HG02642 (cell line): ENCODE measurements around the gene MCF2L.
"Not testable (repeated sequence)": the region's sequence is repeated elsewhere in the genome, so short reads cannot be mapped to it uniquely, and the experiment has no call there.

ENCODE experiments used
- ATAC-seq: cut with Tn5 transposase; IDR thresholded peaks from one replicate; pipeline ENCODE4 v1.9.1; 2021; ENCODE audit warnings: mild to moderate bottlenecking; ENCODE audit not compliant: unreplicated experiment, poor library complexity

Gene MCF2L

DNA sequence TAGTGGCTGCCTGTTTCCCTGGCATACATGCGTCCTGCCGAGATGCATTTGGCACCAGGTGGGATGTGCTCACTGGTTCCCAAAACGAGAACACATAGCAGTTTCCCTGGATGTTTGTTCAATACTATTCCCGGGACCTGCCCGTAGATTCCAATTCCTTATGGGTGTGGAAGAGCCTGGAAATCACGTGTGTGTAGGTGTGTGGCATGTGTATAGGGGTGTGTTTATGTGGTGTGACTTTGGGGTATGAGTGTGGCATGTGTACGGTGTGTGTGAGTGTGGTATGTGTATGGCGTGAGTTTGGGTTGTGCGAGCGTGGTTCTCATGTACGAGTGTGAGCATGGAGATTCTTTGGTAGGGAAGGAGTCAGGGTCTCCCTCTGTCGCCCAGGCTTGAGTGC lies 133.7 kb downstream of the MCF2L start:
- ATAC-seq: no peak

DNA sequence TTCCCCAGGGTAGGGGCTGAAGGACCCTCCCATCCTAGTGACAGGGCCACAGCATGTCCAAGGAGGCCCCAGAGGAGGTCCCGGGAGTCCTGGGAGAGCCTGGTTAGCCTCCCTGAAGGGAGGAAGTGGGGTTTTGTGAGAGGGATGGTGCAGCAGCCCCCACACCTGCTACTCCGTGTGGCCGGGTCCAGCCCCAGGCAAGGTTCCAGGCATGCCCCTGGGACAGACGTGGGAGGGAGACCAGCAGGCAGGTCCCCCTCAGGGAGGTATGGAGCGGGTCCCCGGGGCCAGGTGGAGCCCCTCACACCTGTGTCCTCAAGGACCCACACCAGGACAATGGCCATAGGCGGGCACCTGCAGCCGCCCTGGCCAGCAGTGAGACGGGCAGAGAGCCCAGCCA lies 134.6 kb downstream of the MCF2L start:
- no peak for ATAC-seq

DNA sequence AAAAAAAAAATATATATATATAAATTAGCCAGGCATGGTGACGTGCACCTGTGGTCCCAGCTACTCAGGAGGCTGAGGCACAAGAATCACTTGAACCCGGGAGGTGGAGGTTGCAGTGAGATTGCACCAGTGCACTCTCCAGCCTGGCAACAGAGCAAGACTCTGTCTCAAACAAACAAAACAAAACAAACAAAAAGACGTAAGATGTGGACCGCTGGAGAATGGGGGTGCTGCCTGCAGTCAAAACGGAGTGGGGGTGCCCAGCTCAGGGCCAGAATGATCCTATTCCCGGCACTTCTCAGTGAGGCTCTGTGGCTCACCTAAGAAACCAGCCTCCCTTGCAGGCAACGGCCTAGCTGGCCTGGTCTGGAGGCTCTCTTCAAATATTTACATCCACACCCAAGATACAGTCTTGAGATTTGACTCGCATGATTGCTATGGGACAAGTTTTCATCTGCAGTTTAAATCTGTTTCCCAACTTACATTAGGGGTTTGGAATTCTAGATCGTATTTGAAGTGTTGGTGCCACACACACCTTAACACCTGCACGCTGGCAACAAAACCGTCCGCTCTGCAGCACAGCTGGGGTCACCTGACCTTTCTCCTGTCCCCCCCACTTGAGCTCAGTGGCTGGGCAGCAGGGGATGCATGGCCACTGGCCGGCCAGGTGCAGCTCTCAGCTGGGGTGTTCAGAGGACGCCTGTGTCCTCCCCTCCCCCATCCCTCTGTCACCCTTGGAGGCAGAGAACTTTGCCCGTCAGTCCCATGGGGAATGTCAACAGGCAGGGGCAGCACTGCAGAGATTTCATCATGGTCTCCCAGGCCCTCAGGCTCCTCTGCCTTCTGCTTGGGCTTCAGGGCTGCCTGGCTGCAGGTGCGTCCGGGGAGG lies 136.3 kb downstream of the MCF2L start, which contains the start of gene F7:
TSS of gene F7 (plus strand) at position 760 of the 889 bp plus-strand sequence. CDS start at position 811, 51 bp downstream.
- no peak for ATAC-seq

DNA sequence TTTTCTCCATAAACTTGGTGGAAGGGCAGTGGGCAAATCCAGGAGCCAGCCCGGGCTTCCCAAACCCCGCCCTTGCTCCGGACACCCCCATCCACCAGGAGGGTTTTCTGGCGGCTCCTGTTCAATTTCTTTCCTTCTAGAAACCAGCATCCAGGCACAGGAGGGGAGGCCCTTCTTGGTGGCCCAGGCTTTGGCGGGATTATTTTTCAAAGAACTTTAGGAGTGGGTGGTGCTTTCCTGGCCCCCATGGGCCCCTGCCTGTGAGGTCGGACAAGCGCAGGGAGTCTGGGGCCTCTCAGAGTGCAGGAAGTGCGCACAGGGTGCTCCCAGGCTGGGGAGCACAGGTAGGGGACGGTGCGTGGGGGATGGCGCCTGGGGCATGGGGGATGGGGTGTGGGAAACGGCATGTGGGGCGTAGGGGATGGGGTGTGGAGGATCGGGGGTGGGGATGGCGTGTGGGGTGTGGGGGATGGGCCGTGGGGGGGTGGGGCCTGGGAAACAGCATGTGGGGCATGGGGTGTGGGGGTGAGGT lies 137.0 kb downstream of the MCF2L start:
- ATAC-seq: no peak

DNA sequence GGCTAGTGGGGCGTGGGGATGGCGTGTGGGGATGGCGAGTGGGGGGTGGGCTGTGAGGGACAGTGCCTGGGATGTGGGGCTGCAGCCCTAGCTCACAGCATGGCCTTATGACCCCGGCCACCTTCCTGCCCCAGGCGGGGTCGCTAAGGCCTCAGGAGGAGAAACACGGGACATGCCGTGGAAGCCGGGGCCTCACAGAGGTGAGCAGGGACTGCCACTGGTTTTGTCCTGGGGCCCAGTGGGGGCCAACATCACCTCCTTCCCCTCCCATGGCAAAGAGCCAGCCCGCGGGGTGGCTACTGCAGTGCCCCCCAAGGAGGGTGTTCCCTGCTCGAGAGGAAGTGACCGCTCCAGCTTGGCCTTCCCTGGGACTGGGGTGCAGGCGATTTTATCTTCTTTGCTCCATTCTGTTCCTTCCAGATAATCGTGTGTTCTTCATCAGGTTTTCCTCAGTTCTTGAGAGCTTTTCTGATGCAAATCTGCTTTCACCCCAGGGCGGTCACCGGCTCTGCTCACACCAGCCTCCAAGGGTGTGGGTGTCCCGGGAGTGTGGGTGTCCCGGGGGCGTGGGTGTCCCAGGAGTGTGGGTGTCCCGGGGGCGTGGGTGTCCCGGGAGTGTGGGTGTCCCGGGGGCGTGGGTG lies 137.8 kb downstream of the MCF2L start:
- ATAC-seq: no peak

DNA sequence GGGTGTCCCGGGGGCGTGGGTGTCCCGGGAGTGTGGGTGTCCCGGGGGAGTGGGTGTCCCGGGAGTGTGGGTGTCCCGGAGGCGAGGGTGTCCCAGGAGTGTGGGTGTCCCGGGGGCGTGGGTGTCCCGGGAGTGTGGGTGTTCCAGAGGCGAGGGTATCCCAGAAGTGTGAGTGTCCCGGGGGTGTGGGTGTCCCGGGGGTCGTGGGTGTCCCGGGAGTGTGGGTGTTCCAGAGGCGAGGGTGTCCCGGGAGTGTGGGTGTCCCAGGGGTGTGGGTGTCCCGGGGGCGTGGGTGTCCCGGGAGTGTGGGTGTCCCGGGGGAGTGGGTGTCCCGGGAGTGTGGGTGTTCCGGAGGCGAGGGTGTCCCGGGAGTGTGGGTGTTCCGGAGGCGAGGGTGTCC lies 139.5 kb downstream of the MCF2L start:
- ATAC-seq: not testable (repeated sequence)

DNA sequence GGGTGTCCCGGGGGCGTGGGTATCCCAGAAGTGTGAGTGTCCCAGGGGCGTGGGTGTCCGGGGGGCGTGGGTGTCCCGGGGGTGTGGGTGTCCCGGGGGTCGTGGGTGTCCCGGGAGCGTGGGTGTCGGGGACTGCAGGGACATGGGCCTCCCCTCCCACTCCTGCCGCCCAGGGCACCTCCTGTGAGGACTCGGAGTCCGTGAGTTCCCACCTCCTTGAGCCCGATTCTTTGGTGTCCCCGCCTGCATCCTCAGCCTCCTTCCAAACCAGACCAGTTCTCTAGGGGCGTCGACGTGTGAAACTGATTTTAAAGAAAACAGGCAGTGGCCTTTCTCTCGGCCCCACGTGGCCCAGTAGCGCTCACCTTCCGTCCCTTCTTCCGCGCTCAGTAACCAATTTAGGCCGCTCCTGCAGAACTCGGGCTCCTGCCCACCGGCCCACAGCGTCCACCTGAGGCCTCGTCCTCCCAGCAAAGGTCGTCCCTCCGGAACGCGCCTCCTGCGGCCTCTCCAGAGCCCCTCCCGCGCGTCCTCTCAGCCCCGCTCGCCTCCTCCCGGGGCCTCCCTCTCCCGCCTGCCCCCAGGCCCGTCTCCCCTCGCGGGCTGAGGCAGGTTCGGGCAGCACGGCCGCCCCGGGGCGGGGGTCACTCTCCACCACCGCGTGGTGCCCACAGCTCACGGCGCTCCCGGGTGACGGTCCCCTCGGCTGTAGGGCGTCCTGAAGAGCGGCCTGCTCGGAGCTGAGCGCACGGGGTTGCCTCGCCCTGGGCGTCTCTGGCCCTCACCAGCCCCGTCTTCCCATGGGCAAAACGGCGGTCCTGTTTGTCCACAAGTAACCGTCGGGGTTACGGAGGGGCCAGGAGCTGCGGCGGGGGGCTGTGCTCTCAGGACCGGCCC lies 140.4 kb downstream of the MCF2L start:
- no peak for ATAC-seq

DNA sequence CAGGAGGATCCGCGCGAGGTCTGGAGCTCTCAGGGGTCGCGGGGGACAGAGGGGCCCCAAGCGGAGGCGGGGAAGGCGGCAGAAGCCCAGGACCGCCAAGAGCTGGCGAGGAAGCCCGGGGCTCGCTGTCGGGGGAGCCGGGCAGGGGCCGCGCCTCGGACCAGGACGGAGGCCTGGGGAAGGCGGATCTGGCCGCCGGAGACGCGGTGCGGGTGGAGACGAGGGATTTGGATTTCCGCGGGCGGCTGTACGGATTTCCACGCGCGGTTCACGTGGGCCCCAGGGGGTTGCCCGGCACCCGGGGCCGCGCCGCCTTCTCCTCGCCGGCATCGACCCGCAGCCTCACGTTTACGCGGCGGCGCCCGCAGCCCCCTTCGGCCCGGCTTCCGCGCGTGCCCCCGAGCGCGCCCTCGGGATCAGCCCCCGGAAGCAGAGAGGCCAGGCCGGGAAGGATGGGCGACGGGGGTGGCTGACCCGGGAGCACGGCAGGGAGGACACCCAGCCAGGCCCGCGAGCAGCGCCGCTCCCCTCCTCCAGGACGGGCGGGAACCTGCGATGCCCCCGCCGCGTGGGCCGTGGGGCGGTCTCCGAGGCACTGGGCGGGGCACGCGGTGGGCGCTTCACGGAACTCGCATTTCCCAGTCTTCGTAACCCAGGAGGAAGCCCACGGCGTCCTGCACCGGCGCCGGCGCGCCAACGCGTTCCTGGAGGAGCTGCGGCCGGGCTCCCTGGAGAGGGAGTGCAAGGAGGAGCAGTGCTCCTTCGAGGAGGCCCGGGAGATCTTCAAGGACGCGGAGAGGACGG lies 141.2 kb downstream of the MCF2L start:
- no peak for ATAC-seq

DNA sequence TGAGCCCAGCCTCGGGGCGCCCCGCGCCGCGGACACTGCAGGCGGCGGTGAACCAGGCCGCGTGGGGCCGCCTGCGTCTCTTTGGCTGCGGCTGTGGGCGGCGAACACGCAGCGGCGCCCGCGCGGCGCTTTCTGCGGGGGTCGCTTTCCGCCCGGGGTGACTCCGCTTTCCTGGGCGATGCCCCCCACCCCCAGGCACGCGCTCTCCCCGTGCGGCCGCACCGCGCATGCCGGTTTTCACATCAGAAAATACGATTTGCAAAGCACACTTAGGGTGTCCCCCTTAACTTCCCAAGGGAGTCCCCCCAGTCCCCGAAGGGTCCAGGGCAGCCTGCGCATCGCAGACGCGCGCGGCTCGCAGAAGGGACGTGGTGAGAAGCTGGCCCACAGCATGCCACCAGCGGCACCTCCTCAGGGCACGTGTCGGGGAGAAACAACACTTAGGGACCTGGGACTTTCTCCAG lies 141.9 kb downstream of the MCF2L start:
- no peak for ATAC-seq

DNA sequence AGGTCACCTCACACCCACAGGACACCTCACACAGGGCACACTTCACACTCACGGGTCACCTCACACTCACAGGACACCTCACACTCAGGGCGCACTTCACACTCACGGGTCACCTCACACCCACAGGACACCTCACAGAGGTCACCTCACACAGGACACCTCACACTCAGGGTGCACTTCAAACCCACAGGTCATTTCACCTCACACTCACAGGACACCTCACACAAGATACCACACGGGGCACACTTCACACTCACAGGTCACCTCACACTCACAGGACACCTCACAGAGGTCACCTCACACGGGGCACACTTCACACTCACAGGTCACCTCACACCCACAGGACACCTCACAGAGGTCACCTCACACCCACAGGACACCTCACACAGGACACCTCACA lies 142.8 kb downstream of the MCF2L start:
- not testable (repeated sequence) for ATAC-seq

DNA sequence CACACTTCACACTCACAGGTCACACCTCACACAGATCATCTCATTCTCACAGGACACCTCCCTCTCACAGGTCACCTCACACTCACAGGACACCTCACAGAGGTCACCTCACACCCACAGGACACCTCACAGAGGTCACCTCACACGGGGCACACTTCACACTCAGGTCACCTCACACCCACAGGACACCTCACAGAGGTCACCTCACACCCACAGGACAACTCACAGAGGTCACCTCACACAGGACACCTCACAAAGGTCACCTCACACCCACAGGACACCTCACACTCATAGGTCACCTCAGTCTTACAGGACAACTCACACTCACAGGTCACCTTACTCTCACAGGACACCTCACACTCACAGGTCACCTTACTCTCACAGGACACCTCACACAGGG lies 143.5 kb downstream of the MCF2L start:
- ATAC-seq: not testable (repeated sequence)

DNA sequence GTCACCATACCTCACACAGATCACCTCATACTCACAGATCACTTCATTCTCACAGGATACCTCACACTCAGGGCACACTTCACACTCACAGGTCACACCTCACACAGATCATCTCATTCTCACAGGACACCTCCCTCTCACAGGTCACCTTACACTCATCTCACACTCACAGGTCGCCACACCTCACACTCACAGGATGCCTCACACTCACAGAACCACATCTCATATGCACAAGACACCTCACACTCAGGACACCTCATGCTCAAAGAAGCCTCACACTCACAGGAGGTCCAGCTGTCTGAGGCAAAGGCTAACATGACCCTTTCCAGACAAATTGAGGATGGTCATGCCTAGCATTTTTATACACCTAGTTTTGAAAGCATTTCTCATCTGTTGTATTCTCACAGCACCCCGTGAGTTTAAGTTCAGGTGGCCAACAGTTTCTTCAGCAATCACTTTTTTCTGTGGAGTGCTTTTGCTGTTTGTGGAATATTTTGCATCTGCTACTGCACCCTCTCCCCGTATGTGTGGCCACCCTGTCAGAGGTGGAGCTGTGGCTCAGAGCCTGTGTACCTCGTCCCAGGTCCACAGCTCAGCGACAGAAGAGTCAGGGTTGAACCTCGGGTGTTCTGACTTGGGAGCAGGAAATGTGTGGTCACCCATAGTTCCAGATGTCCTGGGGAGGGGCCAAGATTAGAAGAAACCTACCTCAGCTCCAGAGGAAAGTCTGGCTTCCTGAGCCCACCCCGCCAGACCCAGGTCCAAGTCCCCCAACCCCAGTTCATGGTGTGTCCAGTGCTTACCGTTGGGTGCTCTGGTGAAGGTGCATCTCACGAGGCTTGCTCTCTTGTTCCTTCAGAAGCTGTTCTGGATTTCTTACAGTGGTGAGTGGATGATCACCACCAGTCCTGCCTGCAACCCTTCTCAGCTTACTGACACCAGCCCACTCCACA lies 144.2 kb downstream of the MCF2L start:
- no peak for ATAC-seq

DNA sequence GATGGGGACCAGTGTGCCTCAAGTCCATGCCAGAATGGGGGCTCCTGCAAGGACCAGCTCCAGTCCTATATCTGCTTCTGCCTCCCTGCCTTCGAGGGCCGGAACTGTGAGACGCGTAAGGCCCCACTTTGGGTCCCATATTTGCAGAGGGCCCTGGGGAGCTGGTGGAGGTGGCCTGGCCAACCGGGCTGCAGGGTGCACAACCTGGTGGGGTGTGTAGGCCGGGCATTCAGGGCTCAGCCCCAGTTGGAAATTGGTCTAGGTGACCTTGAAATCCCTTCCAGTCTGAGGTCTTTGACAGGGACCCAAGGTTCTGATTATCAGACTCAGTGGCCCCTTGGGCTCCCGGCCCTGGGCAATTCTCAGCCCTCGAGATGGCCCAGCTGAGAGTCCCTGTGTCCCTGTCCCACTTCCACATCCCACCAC lies 144.8 kb downstream of the MCF2L start:
- no peak for ATAC-seq

DNA sequence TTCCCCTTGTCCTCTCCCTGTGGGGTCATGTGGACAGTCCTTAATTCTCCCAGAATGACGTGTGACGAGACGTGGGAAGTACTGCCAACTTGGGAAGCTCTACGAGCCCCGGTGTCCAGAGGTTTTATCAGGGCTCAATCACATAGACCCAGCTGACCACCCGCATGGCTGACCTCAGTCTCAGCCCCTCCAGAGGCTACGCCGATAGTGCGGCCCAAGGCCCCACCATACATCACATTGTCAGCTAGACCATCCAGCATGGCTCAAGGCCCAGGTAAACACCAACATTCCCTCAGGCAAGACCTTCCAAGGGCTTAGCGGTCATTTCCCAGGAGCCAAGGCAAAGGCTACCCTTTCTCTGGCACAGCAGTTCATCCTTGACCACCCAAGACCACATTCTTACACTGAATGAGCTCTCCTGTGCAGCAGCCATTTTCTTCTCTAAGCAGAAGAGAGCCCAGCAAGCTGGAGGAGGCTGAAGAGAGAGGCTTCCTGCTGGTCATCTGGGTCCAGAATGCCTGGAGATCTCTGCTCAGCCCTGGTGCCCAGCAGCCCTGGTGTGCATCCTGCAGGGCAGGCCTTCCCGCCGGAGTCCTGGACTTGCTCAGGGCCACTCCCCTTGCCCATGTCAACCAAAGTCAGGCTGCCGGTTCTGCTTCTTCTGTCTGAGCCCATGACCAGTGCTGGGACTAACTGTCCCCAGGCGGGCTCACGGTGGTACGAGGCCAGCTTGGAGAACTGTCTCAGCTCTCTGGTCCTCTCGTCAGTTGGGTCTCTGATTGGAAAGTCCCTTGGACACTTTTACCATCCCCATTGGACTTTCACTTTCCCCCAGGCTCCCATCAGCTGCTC lies 145.7 kb downstream of the MCF2L start:
- ATAC-seq: no peak

DNA sequence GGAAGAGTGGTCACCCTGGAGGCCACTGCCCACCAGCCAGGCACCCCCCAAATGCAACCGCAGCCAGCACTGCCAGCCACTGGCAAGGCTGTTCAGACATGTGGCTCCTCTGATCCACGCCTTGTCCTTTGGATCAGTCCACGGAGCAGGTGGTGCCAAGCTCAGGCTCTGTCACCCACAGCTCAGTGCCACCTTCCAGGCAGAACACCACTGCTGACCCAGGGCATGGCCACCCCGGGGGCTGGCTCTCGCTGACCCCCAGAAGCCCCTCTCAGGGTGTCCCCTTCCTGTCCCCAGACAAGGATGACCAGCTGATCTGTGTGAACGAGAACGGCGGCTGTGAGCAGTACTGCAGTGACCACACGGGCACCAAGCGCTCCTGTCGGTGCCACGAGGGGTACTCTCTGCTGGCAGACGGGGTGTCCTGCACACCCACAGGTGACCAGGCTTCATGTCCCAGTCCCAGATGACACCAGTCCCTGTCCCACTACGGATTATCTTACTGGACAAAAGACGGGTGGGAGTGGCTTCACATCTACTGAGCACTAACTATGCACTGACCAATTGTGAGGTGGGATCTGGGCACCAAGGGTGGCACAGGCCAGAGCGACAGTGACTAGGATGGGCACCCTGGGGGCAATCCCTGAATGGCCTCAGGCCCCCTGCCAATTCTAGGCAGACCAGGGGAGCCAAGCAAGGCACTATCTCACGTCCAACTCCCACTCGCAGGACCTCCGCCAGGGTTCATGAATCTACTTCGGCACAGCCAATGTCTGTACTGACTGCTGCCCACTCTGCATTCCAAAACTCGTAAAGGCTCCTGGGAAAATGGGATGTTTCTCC lies 146.6 kb downstream of the MCF2L start:
- ATAC-seq: no peak

DNA sequence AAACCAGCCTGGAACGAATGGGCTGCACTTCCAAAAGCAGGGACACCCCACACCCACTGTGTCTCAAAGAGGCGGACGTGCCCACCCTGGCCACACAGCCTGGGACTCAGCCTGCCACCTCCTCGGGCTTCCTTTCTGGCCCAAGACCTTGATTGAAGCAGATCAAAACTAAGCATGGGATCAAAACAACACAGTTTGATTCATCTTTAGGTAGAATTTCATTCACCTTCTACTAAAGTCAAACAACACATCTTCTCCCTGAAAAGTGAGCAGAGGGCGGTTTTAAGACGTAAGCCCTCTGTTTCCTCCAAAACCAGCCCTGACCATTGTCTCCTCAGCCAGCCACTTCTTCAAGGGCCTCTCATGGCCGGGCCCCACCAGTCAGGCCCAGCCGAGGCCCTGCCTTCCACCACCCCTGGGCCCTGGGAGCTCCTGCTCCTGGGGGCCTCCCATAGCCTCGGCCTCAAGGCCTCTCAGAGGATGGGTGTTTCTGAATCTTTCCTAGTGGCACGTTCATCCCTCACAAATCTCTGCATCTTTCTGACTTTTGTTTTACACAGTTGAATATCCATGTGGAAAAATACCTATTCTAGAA lies 147.3 kb downstream of the MCF2L start:
- no peak for ATAC-seq
